ENCODE measurements around the gene CHRND.

DNA sequence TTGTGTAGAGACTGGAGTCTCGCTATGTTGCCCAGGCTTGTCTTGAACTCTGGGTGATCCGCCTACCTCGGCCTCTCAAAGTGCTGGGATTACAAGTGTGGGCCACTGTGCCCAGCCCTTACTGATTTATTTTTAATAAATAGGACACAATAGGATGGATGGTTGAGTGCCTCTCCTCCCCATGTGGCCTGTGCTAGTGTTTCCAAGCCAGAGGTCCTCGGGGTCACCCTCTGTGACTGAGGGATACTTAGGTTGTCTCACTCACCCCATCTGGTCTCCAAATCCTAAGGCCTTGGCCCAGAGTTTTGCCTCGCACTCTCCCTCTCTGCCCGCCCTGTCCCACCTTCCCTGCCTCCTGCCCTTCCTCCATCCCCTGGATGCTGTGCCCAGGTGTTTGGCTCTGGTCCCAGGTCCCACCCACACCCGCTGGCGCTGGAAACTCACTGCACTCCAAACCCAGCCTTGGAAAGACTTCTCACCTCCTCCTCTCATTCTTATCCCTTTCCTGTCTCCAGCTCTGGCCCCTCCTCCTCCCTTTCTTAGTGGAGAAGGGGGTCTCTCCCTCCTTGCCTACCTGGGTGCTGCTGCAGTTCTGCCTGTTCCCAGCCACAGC is 33.6 kb upstream of the CHRND start:
- TF ChIP-seq POLR2A (IDR thresholded peaks at IDR 0.05; ENCODE audit: low read length) (no peak), GATA1 (IDR thresholded peaks at IDR 0.05; ENCODE audit: low read depth, low read length) (no peak)
